ENCODE results near the gene SMYD3.

The SMYD3 gene

GRCh38 chr1:245901565-245901964 is 605.5 kb downstream of the SMYD3 start:
- DNase-seq (ENCODE audit: low read depth) = no peak

- no peak for DNase-seq (ENCODE audit: low read depth)
Observed at GRCh38 chr1:245901037-245901436, 606.0 kb downstream of the SMYD3 start.

DNA sequence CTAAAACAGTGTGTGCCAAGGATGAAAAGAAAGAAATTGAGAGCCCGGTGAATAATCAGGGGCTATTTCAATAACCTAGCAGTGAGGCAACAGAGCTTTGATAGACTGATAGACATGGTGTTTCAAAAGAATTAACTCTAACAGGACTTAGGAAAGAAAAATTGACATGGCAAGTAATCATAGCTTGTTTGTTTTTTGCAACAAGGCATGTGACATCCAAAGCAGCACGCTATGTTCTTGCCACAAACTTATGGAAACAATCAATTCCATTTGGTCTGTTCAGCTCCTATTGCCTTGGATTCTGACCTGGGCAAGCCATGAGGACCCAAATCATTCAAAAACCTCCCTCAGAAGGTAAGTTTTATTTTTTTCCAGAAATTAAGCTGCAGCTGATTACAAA is 608.5 kb downstream of the SMYD3 start:
- no peak for DNase-seq (ENCODE audit: low read depth)

GRCh38 chr1:245896258-245896657 is 610.8 kb downstream of the SMYD3 start:
- DNase-seq (ENCODE audit: low read depth) = no peak

DNA sequence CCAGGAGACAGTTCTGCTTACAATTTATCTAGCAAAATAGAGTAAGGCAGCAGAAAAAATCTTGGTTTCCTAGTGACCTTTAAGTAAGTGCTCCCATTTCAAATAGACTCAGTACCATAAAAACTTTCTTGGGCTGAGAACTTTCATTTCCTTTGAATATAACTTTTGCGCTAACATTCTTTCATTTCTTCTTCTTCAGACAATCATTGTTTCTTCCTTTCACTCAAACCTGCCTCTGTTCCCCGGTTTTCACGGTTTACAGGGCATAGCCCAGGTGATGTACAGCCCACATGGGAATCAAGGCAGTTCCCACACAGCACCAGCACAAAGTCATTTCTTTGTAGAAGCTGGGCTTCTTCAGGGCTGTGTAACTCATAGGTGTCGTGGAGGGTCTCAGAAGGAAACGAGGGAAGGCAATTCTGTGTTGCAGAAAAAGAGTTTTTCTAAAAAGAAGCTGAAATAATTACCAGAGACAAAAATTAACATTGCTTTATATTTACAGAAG is 611.6 kb downstream of the SMYD3 start:
- no peak for DNase-seq (ENCODE audit: low read depth)

GRCh38 chr1:245894843-245895242 is 612.2 kb downstream of the SMYD3 start:
- DNase-seq (ENCODE audit: low read depth) = no peak

DNA sequence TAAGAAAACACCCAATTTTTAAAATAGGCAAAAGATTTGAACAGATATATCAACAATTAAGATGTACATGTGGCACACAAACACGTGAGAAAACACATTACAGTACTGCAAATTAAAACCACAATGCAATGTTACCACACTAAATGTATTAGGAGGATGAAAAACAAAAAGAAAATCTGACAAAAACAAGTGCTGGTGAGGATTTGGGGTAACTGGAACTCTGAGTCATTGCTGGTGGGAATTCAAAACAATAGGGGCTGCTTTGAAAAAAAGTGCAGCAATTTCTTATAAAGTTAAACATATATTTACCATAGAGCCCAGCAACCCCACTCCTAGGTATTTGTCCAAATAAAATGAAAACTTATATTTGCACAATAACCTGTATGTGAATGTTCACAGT is 614.1 kb downstream of the SMYD3 start:
- no peak for DNase-seq (ENCODE audit: low read depth)

DNA sequence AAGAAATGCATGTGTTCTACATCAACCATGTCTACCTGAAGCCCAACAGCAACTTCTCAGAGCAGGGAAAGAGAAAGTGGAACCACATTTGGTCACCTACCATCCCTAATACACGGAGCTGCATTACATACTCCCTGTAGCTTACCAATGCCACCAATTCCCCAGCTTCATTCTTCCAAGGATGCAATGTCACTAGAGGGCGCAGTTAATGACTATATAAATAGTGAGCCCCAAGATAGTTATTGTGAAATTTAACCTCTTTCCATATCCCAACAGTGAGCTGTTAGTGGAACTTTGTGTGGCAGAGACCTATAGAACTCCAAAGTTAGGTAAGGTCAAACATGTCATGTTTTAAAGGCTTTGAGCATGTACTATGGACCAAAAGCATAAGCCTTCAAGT is 618.3 kb downstream of the SMYD3 start:
- no peak for DNase-seq (ENCODE audit: low read depth)

GRCh38 chr1:245887829-245888228 is 619.2 kb downstream of the SMYD3 start:
- no peak for DNase-seq (ENCODE audit: low read depth)

GRCh38 chr1:245881767-245882391 is 625.2 kb downstream of the SMYD3 start:
- DNase-seq (ENCODE audit: low read depth) = no peak

DNA sequence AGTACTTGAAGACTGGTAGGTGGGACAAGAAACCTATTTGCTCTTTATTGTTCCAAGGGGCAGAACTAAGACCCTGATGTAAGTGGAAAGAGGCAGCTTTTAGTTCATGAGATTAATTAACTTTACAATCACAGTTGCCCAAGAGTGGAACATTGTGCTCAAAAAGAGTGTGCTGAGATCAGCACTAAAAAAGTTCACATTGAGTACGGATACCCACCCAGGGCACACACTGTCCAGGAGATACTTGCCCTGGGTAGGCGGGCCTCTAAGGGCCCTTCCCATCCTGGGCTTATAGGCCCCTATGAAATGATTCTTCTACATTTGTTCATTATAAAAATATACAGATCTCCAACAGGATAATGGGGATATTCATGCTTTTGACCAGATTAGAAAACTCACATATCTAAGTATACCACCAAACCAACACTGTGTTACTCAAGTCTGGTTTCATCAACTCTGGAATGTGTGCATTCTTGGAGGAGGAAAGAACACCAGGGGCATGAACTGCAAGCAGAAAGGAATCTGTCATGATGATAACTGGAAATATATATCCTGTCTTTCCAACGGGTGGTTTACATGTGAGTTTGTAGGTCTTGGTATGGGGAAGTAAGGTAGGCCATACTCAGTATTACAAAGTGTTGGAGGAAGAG is 626.2 kb downstream of the SMYD3 start:
- no peak for DNase-seq (ENCODE audit: low read depth)

DNA sequence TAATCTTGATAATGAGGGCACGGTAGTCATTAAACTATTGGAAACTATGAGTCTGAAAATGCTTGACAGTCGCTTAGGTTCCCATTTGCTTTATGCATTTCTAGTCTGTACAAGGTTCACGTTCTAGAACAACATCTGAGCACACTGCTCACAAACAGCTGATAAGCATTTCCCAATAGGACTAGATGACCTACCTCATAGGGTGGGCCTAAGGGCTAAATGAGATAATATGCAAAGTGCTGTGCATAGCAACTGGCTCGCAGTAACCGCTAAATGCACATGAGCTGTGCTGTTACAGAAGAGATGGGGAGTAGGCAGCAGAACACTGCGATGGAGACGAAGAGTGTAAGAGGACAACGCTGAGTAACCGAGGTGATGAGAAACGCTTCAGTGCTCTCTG is 628.0 kb downstream of the SMYD3 start:
- no peak for DNase-seq (ENCODE audit: low read depth)

GRCh38 chr1:245878585-245878984 is 628.5 kb downstream of the SMYD3 start:
- DNase-seq (ENCODE audit: low read depth) = no peak

DNA sequence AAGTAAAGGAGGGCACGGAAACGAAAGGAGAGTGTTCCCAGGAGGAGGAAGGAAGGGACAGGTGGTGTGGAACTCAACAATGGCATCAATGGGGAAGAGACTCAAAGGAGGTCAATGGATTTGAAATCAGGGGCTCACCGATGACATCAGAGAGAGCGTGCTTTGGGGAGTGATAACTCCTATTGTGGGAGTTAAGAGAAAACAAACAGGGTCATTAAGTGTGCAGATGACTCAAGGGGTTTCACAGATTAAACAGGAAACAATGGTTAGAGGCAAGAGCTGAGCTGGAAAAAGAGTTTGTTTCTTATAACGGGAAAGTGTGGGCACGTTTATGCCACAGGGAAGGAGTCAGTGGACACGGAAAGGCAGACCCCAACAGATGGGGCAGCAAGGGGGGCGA is 629.1 kb downstream of the SMYD3 start:
- DNase-seq (ENCODE audit: low read depth) = no peak

GRCh38 chr1:245876586-245876985 is 630.5 kb downstream of the SMYD3 start:
- no peak for DNase-seq (ENCODE audit: low read depth)

DNA sequence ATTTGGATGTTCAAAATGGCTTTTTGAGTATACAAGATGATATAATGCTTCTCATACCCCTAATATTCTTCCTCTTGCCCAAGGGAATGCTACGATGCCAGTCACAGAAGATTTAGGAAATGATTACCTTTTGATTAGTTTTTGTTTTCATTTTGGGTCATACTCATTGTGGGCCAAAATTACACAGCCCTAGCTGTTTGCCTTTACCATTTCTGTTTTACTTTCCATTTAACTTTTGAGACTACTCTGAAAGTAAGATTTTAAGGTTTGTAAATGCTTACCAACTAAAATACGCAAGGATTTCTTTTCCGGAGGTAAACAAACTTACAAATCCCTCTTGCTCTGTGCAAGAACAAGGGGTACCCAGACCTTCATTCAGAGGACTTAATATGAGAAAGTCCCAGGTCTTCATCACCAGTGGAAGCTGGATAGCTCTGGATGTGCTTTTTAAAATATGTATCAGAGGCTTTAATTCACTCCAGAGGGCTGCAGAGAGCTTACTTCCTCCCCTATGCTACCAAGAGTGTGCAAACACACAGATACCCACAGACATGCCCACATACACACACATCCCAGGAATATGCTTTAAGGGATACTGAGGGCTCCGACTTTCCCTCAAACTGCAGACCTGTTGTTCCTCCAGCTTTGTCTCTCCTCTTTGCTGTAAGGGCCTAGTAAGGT is 631.4 kb downstream of the SMYD3 start:
- no peak for DNase-seq (ENCODE audit: low read depth)

GRCh38 chr1:245874942-245875580 is 632.0 kb downstream of the SMYD3 start:
- no peak for DNase-seq (ENCODE audit: low read depth)

GRCh38 chr1:245873883-245874671 is 633.0 kb downstream of the SMYD3 start:
- no peak for DNase-seq (ENCODE audit: low read depth)

GRCh38 chr1:245873068-245873467 is 634.0 kb downstream of the SMYD3 start:
- no peak for DNase-seq (ENCODE audit: low read depth)

DNA sequence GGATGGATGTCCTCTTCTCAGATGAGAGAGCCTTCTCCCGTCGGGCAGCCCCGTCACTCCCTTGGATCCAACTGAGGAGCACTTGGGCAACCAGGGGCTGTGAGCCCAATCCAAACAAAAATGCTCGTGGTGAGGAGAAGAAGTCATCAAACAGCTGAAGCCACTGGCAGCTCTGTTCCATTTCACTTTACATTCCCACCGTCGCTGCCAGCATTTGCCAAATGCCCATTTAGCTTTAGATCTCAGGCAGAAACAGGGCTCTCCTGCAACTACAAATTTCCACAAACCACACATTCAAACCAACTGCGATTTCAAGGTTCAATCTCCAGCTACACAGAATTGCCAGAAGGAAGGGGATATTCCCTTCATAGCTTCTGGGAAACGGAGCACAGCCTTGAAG is 634.6 kb downstream of the SMYD3 start:
- no peak for DNase-seq (ENCODE audit: low read depth)

GRCh38 chr1:245871915-245872314 is 635.2 kb downstream of the SMYD3 start:
- DNase-seq (ENCODE audit: low read depth) = no peak

DNA sequence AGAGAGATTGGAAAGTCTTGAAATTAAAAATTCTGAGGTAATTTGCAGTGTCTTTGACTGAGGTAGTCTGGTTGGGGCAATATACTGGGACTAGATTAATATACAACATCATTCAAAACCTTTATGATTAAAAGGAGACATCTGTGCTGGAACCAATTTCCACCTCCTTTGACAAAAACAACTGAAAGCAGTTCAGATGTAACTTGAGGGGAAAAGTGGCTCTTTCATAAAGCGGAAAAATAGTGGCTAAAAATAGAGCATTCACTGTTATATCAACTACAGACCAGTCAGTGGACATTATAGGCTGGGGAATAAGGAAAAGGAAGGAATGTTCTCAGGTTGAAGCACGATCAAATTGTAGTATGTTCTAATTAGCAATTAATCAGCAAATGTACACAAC is 635.9 kb downstream of the SMYD3 start:
- DNase-seq (ENCODE audit: low read depth) = no peak

Data from activated T-cell treated with anti-CD3 and anti-CD28 coated beads for 48 hours (primary cell).